H1 (cell line): ENCODE measurements around the gene H1-8. TPM values are rescaled to one million over a fixed set of nuclear protein-coding genes. Genes with fewer than 3 reads are reported as not detected.

Experiments used
- CHD2 ChIP-seq: IDR thresholded peaks from 2 replicates; pipeline ENCODE4 v1.6.1; 2012; ENCODE audit warnings: low read length, improper control_type of control experiment
- JUN ChIP-seq: IDR thresholded peaks from 2 replicates; pipeline ENCODE4 v1.6.1; 2011; ENCODE audit warnings: low read depth, mild to moderate bottlenecking, improper control_type of control experiment, low read length
- KDM5A ChIP-seq: fragments of 200-600 bp; IDR thresholded peaks from 2 replicates; pipeline ENCODE4 v1.7.1; 2012; ENCODE audit warnings: mild to moderate bottlenecking, low read length, inconsistent platforms, mixed read lengths
- MAFK ChIP-seq: IDR thresholded peaks from 2 replicates; pipeline ENCODE4 v1.6.1; 2012; ENCODE audit warnings: low read depth, mild to moderate bottlenecking, improper control_type of control experiment, low read length
- NANOG ChIP-seq: IDR thresholded peaks from 2 replicates; pipeline ENCODE4 v1.6.1; 2011; ENCODE audit warnings: low read length, low read depth, mild to moderate bottlenecking, inconsistent platforms; ENCODE audit not compliant: insufficient read depth, poor library complexity, severe bottlenecking
- SP4 ChIP-seq: IDR thresholded peaks from 2 replicates; pipeline ENCODE4 v1.6.1; 2012; ENCODE audit warnings: low read length, inconsistent platforms
- polyA plus RNA-seq, 7 experiments: library from polyadenylated mRNA; depleted of rRNA in 3 of 7; stranded (reverse) in 5 of 7; unstranded in 2 of 7; fragments of >200 nt in 5 of 7; fragments of 200-250 nt in 2 of 7; gene quantifications; 1 replicate in 5 of 7; 2 replicates in 1 of 7; 4 replicates in 1 of 7; pipeline versions ENCODE4 v1.2.1 to v1.2.3, GENCODE V29; 2011 to 2013; ENCODE audit warnings: missing spikeins in 2 of 7, mixed read lengths in 2 of 7
- total RNA-seq: library from RNA; stranded (reverse); fragmentation: NEBNext Ultra II Directional; extraction: Animal tissue kit (Norgen Biotek cat#: 25700); gene quantifications from 2 replicates; pipeline ENCODE4 v1.2.1, GENCODE V29; 2021

H1-8 gene
- total and polyA plus RNA-seq, 2 of the 8 experiments (the other 6 are each of a cell fraction or from before 2014, with no cell fraction given), result not detected

GRCh38 chr3:129594409-129594808 is 51.4 kb downstream of the H1-8 start (continued):
- TF ChIP-seq JUN (no peak), SP4 (no peak), NANOG (no peak), CHD2 (no peak), MAFK (no peak), KDM5A (no peak)
